T1000 (cell line): ENCODE results near the gene DNM3.

ENCODE experiments used
- DNase-seq: peaks from one replicate; lab custom pipeline; 2025; ENCODE audit warnings: mixed read lengths; lab: John Stamatoyannopoulos, UW

DNM3 gene

GRCh38 chr1:171919891-171920887 is 78.9 kb downstream of the DNM3 start:
- no peak for DNase-seq

- no peak for DNase-seq
These were observed 81.7 kb downstream of the DNM3 start for GRCh38 chr1:171922999-171923398.

GRCh38 chr1:171929121-171929520 is 87.8 kb downstream of the DNM3 start:
- no peak for DNase-seq

GRCh38 chr1:171931752-171932151 is 90.5 kb downstream of the DNM3 start:
- DNase-seq, result no peak

- no peak for DNase-seq
These were observed 93.4 kb downstream of the DNM3 start for GRCh38 chr1:171934664-171935063.

GRCh38 chr1:171935086-171935485 is 93.8 kb downstream of the DNM3 start:
- no peak for DNase-seq

GRCh38 chr1:171935664-171936063 is 94.4 kb downstream of the DNM3 start:
- no peak for DNase-seq

GRCh38 chr1:171937938-171938337 is 96.6 kb downstream of the DNM3 start:
- no peak for DNase-seq

- DNase-seq, result no peak
These were observed 98.4 kb downstream of the DNM3 start for GRCh38 chr1:171939740-171940139.

- DNase-seq, result no peak
These were observed 99.1 kb downstream of the DNM3 start for GRCh38 chr1:171940368-171940767.

GRCh38 chr1:171941920-171942319 is 100.6 kb downstream of the DNM3 start:
- DNase-seq, result no peak

- DNase-seq, result no peak
These were observed 102.8 kb downstream of the DNM3 start for GRCh38 chr1:171943973-171944561.

- DNase-seq, result no peak
These were observed 107.2 kb downstream of the DNM3 start for GRCh38 chr1:171948511-171948910.

GRCh38 chr1:171949316-171949715 is 108.0 kb downstream of the DNM3 start:
- no peak for DNase-seq

GRCh38 chr1:171953835-171954234 is 112.5 kb downstream of the DNM3 start:
- DNase-seq, result no peak

- DNase-seq, result no peak
These were observed 113.1 kb downstream of the DNM3 start for GRCh38 chr1:171954361-171954760.

- no peak for DNase-seq
These were observed 120.6 kb downstream of the DNM3 start for GRCh38 chr1:171961861-171962260.

GRCh38 chr1:171963762-171964161 is 122.5 kb downstream of the DNM3 start:
- no peak for DNase-seq

GRCh38 chr1:171965777-171966176 is 124.5 kb downstream of the DNM3 start:
- DNase-seq, result no peak

- no peak for DNase-seq
These were observed 125.3 kb downstream of the DNM3 start for GRCh38 chr1:171966426-171967220.

- DNase-seq, result no peak
These were observed 127.9 kb downstream of the DNM3 start for GRCh38 chr1:171969226-171969625.

- no peak for DNase-seq
These were observed 128.5 kb downstream of the DNM3 start for GRCh38 chr1:171969813-171970212.
